Parathyroid adenoma (tissue), 2 donors: ENCODE results near the gene LRBA.

Experiments
- H2AFZ ChIP-seq: fragments of 300-600 bp; sonication (generic); one replicate; pipeline ENCODE4 v1.7.0; 2017; ENCODE audit warnings: antibody characterized with exemption, mild to moderate bottlenecking
- H3K27ac ChIP-seq: fragments of 300-600 bp; sonication (generic); one replicate; pipeline ENCODE4 v1.7.0; 2017
- H3K27me3 ChIP-seq: fragments of 300-600 bp; sonication (generic); one replicate; pipeline ENCODE4 v1.7.0; 2017; ENCODE audit warnings: low read length; ENCODE audit not compliant: control insufficient read depth, insufficient read depth
- H3K36me3 ChIP-seq: fragments of 300-600 bp; sonication (generic); one replicate; pipeline ENCODE4 v1.7.0; 2017; ENCODE audit warnings: low read length; ENCODE audit not compliant: control insufficient read depth, insufficient read depth
- H3K4me1 ChIP-seq: fragments of 300-600 bp; sonication (generic); one replicate; pipeline ENCODE4 v1.7.0; 2017; ENCODE audit warnings: control low read depth
- H3K4me2 ChIP-seq: fragments of 300-600 bp; sonication (generic); one replicate; pipeline ENCODE4 v1.7.0; 2017; ENCODE audit warnings: low read length
- H3K4me3 ChIP-seq: fragments of 300-600 bp; sonication (generic); one replicate; pipeline ENCODE4 v1.7.0; 2017; ENCODE audit warnings: low read depth, low read length
- H3K79me2 ChIP-seq: fragments of 300-600 bp; sonication (generic); one replicate; pipeline ENCODE4 v1.7.0; 2017; ENCODE audit warnings: control low read depth
- H3K9ac ChIP-seq: fragments of 300-600 bp; sonication (generic); one replicate; pipeline ENCODE4 v1.7.0; 2017; ENCODE audit warnings: mild to moderate bottlenecking
- H3K9me3 ChIP-seq: fragments of 300-600 bp; sonication (generic); one replicate; pipeline ENCODE4 v1.7.0; 2017; ENCODE audit warnings: low read length; ENCODE audit not compliant: control insufficient read depth
- TF ChIP-seq, protein P1 (sequence below): fragments of 300-600 bp; sonication (generic); IDR thresholded peaks from one replicate; pipeline ENCODE4 v1.7.0; 2017; ENCODE audit warnings: antibody characterized with exemption, mild to moderate bottlenecking
- donor health status: primary hyperparathyroidism.

The LRBA gene

DNA sequence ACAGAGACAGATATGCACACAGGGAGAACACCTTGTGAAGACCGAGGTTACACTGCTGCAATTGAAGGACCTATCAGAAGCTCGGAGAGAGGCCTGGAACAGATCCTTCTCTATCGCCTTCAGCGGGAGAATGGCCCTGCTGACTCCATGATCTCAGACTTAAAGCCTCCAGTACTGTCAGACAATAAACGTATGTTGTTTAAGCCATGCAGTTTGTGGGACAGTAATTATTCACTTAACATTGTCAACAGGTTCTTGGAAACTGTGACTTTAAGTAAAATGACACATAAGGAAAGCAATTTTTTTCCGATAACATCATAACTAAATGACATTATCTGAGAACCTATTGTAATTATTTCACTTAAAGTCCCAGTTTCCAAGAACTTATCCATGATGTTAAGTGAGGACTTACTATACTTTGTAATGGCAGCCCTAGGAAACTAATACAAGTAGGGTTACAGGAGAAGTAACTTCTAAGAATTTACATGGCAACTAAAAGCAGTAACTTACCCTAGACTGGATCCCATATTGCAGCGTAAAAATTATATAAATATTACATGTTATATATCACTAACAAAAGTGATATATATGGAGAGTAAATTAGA, 613.9 kb downstream of the LRBA start:
- H3K79me2 ChIP-seq, result no peaks in the 10 kb centered on the region
- no peaks in the 10 kb centered on the region for H3K4me1 ChIP-seq
- no peaks in the 10 kb centered on the region for H3K9me3 ChIP-seq
- no peak overlapping the region for H2AFZ ChIP-seq
- H3K27me3 ChIP-seq, result no peaks in the 10 kb centered on the region
- no peaks in the 10 kb centered on the region for H3K36me3 ChIP-seq
- H3K9ac ChIP-seq, result no peak overlapping the region
- H3K27ac ChIP-seq, result no peak overlapping the region
- no peak overlapping the region for H3K4me2 ChIP-seq
- TF ChIP-seq, protein P1, sequence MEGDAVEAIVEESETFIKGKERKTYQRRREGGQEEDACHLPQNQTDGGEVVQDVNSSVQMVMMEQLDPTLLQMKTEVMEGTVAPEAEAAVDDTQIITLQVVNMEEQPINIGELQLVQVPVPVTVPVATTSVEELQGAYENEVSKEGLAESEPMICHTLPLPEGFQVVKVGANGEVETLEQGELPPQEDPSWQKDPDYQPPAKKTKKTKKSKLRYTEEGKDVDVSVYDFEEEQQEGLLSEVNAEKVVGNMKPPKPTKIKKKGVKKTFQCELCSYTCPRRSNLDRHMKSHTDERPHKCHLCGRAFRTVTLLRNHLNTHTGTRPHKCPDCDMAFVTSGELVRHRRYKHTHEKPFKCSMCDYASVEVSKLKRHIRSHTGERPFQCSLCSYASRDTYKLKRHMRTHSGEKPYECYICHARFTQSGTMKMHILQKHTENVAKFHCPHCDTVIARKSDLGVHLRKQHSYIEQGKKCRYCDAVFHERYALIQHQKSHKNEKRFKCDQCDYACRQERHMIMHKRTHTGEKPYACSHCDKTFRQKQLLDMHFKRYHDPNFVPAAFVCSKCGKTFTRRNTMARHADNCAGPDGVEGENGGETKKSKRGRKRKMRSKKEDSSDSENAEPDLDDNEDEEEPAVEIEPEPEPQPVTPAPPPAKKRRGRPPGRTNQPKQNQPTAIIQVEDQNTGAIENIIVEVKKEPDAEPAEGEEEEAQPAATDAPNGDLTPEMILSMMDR, result no peak
- H3K4me3 ChIP-seq, result no peak overlapping the region

DNA sequence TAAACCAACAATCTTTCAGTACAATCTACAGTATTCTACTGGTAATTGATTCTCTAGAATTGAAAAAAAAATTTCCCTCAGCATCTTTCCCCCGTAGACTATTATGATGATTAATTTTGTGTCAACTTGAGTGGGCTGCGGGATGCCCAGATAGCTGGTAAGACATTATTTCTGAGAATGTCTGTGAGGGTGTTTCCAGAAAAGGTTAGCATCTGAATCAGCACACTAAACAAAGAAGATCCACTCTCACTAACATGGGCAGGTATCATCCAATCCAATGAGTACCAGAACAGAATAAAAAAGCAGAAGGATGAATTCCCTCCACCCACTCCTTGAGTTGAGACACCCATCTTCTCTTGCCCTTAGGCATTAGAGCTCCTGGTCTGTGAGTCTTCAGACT, 619.2 kb downstream of the LRBA start:
- Histone ChIP-seq H3K4me2 (no peak overlapping the region), H2AFZ (no peak overlapping the region), H3K4me3 (no peak overlapping the region), H3K9ac (no peak overlapping the region), H3K27me3 (no peaks in the 10 kb centered on the region), H3K27ac (no peak overlapping the region), H3K4me1 (no peaks in the 10 kb centered on the region), H3K36me3 (no peaks in the 10 kb centered on the region), H3K79me2 (no peaks in the 10 kb centered on the region), H3K9me3 (no peaks in the 10 kb centered on the region)
- TF ChIP-seq, protein P1, result no peak

DNA sequence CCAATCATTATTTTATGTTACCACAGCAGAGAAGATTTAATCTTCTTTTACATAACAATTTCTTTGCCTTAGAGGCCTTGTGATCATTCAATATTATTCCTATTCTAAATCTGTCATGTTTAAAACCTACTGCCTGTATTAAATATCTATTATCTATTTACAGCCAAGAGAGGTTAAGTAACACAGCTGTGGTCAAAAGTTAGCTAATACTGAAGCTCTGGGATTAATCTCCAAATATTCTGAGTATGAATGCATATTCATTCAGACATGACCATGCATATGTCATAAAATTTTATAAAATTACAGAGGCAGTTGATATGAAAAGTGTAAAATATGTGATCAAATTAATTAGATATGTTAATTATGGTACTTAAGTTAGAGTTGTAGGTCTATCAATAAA, 621.0 kb downstream of the LRBA start:
- no peaks in the 10 kb centered on the region for H3K27me3 ChIP-seq
- no peaks in the 10 kb centered on the region for H3K79me2 ChIP-seq
- no peaks in the 10 kb centered on the region for H3K4me1 ChIP-seq
- H2AFZ ChIP-seq, result no peak overlapping the region
- no peak overlapping the region for H3K9ac ChIP-seq
- no peaks in the 10 kb centered on the region for H3K36me3 ChIP-seq
- no peak overlapping the region for H3K27ac ChIP-seq
- H3K4me2 ChIP-seq, result no peak overlapping the region
- H3K9me3 ChIP-seq, result no peaks in the 10 kb centered on the region
- no peak overlapping the region for H3K4me3 ChIP-seq
- TF ChIP-seq, protein P1, result no peak

DNA sequence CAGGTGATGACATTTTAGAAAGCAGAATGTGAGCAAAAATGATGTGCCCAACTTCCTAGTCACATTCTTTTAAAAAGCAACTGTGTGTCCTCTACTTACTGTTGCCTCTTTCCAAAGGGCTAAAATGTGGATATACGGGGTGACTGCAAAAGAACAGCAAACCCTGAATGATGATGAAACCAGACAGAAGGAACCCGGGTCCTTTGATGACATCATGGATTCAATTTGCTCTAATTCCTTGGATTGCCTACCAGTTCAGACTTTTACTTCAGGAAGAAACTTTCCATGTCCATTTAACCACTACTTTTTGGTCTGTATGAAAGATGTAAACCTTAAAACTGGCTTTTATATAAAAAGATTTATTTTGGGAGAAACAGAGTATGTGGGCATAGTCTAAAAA, 624.0 kb downstream of the LRBA start:
- Histone ChIP-seq H3K4me2 (no peak overlapping the region), H3K27me3 (no peaks in the 10 kb centered on the region), H3K9ac (no peak overlapping the region), H2AFZ (no peak overlapping the region), H3K9me3 (no peaks in the 10 kb centered on the region), H3K36me3 (no peaks in the 10 kb centered on the region), H3K4me1 (no peaks in the 10 kb centered on the region), H3K4me3 (no peak overlapping the region), H3K27ac (no peak overlapping the region), H3K79me2 (no peaks in the 10 kb centered on the region)
- TF ChIP-seq, protein P1, result no peak

DNA sequence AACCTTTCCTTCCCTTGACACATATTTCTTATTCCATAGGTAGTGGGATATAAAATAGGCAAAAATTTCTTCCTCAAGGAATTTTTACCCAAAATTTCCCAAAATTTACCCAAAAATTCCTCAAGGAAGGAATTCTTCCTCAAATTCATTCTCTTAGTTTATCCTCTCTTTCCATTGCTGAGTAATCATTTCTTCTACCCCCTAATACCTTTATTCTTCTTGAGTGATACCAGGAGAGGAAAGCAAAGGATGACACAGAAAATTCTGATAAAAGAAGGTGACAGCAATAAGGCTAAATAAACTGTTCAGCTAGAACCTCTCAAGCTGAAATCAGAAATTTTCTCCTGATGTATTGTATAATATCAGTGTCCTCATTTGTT, 624.6 kb downstream of the LRBA start:
- H3K9me3 ChIP-seq, result no peaks in the 10 kb centered on the region
- H3K9ac ChIP-seq, result no peak overlapping the region
- TF ChIP-seq, protein P1, result no peak
- no peaks in the 10 kb centered on the region for H3K79me2 ChIP-seq
- no peak overlapping the region for H2AFZ ChIP-seq
- H3K4me3 ChIP-seq, result no peak overlapping the region
- no peaks in the 10 kb centered on the region for H3K4me1 ChIP-seq
- no peak overlapping the region for H3K27ac ChIP-seq
- H3K4me2 ChIP-seq, result no peak overlapping the region
- no peaks in the 10 kb centered on the region for H3K36me3 ChIP-seq
- no peaks in the 10 kb centered on the region for H3K27me3 ChIP-seq
